ENCODE measurements around the gene SLC9A8.
A peak's percentile ranks its signal among the peaks of the same experiment; 100 is the strongest.

The SLC9A8 gene

DNA sequence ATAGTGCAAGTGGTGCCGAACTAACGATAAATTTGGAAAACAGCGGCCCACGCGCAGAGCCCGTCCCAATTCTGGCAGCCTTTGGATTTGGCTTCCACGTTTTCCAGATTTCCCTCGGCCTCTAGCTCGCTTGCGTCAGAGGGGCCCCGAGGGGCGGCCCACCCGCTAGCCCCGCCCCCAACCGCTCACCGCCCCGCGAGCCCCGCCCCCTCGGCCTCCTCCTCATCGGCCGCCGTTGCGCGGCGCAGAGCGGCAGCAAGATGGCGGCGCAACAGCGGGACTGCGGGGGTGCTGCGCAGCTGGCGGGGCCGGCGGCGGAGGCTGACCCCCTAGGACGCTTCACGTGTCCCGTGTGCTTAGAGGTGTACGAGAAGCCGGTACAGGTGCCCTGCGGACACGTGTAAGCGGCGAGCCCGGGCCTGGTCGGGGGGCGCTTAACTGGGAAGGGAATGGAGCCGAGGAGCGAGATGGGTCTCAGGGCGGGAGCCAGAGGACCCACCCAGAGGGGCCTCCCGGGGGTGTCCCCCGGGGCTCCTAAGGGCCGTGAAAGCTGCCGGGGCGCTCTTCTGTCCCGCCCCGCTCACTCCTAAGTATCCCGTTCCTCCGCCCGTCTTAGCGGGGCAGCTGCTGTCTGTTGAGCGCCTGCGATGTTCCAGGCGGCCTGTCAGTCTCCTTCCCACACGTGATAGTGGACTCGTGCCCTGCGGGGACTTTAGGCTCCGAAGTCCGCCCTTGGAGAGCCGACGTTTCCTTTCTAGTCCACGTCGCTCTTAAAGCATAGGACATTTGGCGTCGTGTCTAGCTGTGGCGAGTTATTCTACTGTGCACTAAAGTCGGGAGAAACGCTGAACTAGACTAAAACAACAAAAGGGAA lies 123.8 kb downstream of the SLC9A8 start, which contains the start of gene RNF114 (continued):
- TF ChIP-seq GLIS2 (tag by site-specific recombination; IDR thresholded peaks at IDR 0.05) (peak; percentile 99), ZNF140 (tag by site-specific recombination; IDR thresholded peaks at IDR 0.05) (no peak), GLIS1 (tag by site-specific recombination; IDR thresholded peaks at IDR 0.05) (peak; percentile 96), KLF10 (tag by site-specific recombination; IDR thresholded peaks at IDR 0.05) (peak; percentile 56; the same call in 1 of the 2 replicates), ZFP69B (tag by site-specific recombination; IDR thresholded peaks at IDR 0.05) (peak; percentile 44; the same call in 1 of the 2 replicates), ZNF138 (tag by site-specific recombination; IDR thresholded peaks at IDR 0.05; ENCODE audit: borderline replicate concordance) (no peak), ZNF169 (tag by site-specific recombination; IDR thresholded peaks at IDR 0.05) (no peak), ZNF426 (tag by site-specific recombination; IDR thresholded peaks at IDR 0.05) (no peak), ZNF837 (tag by site-specific recombination; IDR thresholded peaks at IDR 0.05) (no peak), ZNF10 (tag by site-specific recombination; IDR thresholded peaks at IDR 0.05) (no peak), ZNF544 (tag by site-specific recombination; IDR thresholded peaks at IDR 0.05) (no peak), ZNF626 (tag by site-specific recombination; IDR thresholded peaks at IDR 0.05) (no peak), WT1 (tag by site-specific recombination; IDR thresholded peaks at IDR 0.05) (no peak), ZNF133 (tag by site-specific recombination; IDR thresholded peaks at IDR 0.05) (no peak), TCF7L2 (IDR thresholded peaks at IDR 0.05; ENCODE audit: borderline replicate concordance, low read depth, low read length) (no peak), ZNF692 (tag by site-specific recombination; IDR thresholded peaks at IDR 0.05) (peak; percentile 66), REST (tag by site-specific recombination; IDR thresholded peaks at IDR 0.05) (no peak), ZNF37A (tag by site-specific recombination; IDR thresholded peaks at IDR 0.05) (no peak), SP7 (tag by site-specific recombination; IDR thresholded peaks at IDR 0.05) (peak; percentile 57), ZNF555 (tag by site-specific recombination; conservative IDR thresholded peaks at IDR 0.05) (no peak)
- TF ChIP-seq, protein P1, sequence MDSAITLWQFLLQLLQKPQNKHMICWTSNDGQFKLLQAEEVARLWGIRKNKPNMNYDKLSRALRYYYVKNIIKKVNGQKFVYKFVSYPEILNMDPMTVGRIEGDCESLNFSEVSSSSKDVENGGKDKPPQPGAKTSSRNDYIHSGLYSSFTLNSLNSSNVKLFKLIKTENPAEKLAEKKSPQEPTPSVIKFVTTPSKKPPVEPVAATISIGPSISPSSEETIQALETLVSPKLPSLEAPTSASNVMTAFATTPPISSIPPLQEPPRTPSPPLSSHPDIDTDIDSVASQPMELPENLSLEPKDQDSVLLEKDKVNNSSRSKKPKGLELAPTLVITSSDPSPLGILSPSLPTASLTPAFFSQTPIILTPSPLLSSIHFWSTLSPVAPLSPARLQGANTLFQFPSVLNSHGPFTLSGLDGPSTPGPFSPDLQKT (IDR thresholded peaks at IDR 0.05; ENCODE audit: borderline replicate concordance, low read depth, low read length): no peak
- TF ChIP-seq, protein P2, sequence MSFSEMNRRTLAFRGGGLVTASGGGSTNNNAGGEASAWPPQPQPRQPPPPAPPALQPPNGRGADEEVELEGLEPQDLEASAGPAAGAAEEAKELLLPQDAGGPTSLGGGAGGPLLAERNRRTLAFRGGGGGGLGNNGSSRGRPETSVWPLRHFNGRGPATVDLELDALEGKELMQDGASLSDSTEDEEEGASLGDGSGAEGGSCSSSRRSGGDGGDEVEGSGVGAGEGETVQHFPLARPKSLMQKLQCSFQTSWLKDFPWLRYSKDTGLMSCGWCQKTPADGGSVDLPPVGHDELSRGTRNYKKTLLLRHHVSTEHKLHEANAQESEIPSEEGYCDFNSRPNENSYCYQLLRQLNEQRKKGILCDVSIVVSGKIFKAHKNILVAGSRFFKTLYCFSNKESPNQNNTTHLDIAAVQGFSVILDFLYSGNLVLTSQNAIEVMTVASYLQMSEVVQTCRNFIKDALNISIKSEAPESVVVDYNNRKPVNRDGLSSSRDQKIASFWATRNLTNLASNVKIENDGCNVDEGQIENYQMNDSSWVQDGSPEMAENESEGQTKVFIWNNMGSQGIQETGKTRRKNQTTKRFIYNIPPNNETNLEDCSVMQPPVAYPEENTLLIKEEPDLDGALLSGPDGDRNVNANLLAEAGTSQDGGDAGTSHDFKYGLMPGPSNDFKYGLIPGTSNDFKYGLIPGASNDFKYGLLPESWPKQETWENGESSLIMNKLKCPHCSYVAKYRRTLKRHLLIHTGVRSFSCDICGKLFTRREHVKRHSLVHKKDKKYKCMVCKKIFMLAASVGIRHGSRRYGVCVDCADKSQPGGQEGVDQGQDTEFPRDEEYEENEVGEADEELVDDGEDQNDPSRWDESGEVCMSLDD (tag by site-specific recombination; IDR thresholded peaks at IDR 0.05): peak; percentile 42; the same call in 1 of the 2 replicates
- TF ChIP-seq, protein P3, sequence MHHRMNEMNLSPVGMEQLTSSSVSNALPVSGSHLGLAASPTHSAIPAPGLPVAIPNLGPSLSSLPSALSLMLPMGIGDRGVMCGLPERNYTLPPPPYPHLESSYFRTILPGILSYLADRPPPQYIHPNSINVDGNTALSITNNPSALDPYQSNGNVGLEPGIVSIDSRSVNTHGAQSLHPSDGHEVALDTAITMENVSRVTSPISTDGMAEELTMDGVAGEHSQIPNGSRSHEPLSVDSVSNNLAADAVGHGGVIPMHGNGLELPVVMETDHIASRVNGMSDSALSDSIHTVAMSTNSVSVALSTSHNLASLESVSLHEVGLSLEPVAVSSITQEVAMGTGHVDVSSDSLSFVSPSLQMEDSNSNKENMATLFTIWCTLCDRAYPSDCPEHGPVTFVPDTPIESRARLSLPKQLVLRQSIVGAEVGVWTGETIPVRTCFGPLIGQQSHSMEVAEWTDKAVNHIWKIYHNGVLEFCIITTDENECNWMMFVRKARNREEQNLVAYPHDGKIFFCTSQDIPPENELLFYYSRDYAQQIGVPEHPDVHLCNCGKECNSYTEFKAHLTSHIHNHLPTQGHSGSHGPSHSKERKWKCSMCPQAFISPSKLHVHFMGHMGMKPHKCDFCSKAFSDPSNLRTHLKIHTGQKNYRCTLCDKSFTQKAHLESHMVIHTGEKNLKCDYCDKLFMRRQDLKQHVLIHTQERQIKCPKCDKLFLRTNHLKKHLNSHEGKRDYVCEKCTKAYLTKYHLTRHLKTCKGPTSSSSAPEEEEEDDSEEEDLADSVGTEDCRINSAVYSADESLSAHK (tag by site-specific recombination; IDR thresholded peaks at IDR 0.05): no peak
- TF ChIP-seq, protein P4, sequence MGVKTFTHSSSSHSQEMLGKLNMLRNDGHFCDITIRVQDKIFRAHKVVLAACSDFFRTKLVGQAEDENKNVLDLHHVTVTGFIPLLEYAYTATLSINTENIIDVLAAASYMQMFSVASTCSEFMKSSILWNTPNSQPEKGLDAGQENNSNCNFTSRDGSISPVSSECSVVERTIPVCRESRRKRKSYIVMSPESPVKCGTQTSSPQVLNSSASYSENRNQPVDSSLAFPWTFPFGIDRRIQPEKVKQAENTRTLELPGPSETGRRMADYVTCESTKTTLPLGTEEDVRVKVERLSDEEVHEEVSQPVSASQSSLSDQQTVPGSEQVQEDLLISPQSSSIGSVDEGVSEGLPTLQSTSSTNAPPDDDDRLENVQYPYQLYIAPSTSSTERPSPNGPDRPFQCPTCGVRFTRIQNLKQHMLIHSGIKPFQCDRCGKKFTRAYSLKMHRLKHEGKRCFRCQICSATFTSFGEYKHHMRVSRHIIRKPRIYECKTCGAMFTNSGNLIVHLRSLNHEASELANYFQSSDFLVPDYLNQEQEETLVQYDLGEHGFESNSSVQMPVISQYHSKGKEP (tag by site-specific recombination; IDR thresholded peaks at IDR 0.05): no peak; the same call in 1 of the 2 replicates

Measured in HEK293 (cell line).